ENCODE measurements around the gene ENO3.

- TF ChIP-seq CTCF (conservative IDR thresholded peaks at IDR 0.05; ENCODE audit: low read length) (no peak), EZH2phosphoT487 (IDR thresholded peaks at IDR 0.05; ENCODE audit: borderline replicate concordance, low read depth, low read length) (no peak)
Observed at GRCh38 chr17:4982305-4982704, 31.4 kb downstream of the ENO3 start.

Data from OCI-LY7 (cell line).